ENCODE measurements around the gene CFAP69.
"Not testable (repeated sequence)": the region's sequence is repeated elsewhere in the genome, so short reads cannot be mapped to it uniquely, and the experiment has no call there.

The CFAP69 gene

DNA sequence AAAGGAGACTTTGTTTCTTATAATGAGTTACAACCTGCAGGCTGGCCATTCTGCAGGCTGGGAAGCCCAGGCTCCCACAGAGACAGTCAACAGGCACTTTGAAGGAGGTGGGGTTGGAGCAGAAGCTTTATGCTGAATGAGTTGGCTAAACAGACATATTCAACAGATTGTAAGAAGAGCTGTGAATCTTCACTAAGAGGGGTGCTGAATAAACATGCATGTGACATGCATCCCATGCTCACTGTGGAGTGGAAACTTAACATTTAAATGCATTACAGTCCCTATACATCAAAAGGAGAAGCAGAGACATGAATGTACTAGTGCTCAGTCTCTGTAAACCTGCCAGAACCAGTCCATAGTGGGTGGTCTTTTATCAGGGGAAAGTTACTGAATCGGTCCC lies 1.4 kb upstream of the CFAP69 start:
- TF ChIP-seq, protein P1, sequence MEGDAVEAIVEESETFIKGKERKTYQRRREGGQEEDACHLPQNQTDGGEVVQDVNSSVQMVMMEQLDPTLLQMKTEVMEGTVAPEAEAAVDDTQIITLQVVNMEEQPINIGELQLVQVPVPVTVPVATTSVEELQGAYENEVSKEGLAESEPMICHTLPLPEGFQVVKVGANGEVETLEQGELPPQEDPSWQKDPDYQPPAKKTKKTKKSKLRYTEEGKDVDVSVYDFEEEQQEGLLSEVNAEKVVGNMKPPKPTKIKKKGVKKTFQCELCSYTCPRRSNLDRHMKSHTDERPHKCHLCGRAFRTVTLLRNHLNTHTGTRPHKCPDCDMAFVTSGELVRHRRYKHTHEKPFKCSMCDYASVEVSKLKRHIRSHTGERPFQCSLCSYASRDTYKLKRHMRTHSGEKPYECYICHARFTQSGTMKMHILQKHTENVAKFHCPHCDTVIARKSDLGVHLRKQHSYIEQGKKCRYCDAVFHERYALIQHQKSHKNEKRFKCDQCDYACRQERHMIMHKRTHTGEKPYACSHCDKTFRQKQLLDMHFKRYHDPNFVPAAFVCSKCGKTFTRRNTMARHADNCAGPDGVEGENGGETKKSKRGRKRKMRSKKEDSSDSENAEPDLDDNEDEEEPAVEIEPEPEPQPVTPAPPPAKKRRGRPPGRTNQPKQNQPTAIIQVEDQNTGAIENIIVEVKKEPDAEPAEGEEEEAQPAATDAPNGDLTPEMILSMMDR (IDR thresholded peaks at IDR 0.05) = no peak
- Mint-ChIP-seq H3K4me3 (peak overlapping the region; percentile 92), H3K36me3 (ENCODE audit: low read depth) (no peaks in the 10 kb centered on the region), H3K27me3 (ENCODE audit: low read depth, poor library complexity) (peaks cover 22% of the 10 kb centered on the region), H3K9me3 (no peaks in the 10 kb centered on the region), H3K27ac (no peak overlapping the region), H3K4me1 (peaks cover 30% of the 10 kb centered on the region)
- no peak for DNase-seq

DNA sequence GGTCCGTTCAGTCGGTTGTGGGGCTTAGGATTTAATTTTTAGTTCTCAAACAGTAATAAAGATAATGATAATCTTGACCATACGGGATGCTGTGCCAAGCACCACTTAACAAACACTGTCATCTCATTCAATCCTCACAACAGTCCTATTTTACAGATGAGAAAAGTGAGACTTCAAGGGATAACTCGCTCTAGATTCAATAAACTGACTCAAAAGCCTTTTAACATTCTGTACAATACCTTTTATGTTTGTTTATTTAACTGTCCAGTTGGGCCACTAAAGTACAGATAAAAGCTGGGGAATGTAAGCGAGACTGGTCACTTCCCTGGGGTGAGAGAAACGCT lies 437 bp upstream of the CFAP69 start:
- no peaks in the 10 kb centered on the region for H3K36me3 Mint-ChIP-seq (ENCODE audit: low read depth)
- H3K27me3 Mint-ChIP-seq (ENCODE audit: low read depth, poor library complexity) = peaks cover 26% of the 10 kb centered on the region
- peaks cover 30% of the 10 kb centered on the region for H3K4me1 Mint-ChIP-seq
- no peak for DNase-seq
- H3K9me3 Mint-ChIP-seq = no peaks in the 10 kb centered on the region
- TF ChIP-seq, protein P1 (IDR thresholded peaks at IDR 0.05) = no peak
- H3K4me3 Mint-ChIP-seq = peak overlapping the region; percentile 92
- no peak overlapping the region for H3K27ac Mint-ChIP-seq

DNA sequence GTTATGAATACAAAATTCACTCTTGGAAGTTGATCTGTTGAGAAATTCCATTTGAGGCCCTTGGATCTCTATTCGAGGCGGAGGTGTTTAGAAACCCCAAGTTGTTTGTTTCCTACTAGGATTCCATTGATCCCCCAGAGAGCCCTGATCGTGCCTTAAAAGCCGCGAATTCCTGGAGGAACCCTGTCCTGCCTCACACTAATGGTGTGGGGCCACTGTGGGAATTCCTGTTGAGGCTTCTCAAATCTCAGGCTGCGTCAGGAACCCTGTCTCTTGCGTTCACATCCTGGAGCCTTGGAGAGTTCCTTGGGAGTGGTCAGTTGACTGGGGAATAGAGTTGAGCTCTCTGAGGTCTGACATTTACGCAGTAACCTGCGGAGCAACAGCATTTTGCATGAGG lies 1.2 kb downstream of the CFAP69 start:
- Mint-ChIP-seq H3K27ac (no peak overlapping the region), H3K27me3 (ENCODE audit: low read depth, poor library complexity) (peaks cover 26% of the 10 kb centered on the region), H3K4me1 (peaks cover 30% of the 10 kb centered on the region), H3K4me3 (peak overlapping the region; percentile 92), H3K36me3 (ENCODE audit: low read depth) (no peaks in the 10 kb centered on the region), H3K9me3 (no peaks in the 10 kb centered on the region)
- peak; percentile 26 for DNase-seq
- TF ChIP-seq, protein P1 (IDR thresholded peaks at IDR 0.05) = no peak

DNA sequence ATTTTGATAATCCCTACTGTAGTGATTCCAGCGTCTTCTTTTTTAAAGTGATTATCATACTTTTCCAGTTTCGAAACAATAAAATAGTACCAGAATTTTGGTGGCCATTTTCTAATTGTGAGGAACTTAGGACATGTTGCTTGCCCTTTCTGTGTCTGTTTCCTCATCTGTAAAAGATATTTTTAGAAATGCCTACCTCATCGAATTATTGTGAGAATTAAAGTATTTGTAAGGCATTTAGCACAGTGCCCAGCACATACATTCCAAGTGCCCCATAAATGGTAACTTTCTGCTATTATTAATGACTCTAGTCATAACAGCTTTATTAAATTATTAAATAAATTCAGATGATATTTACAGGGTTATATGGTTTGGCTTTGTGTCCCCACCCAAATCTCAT lies 3.7 kb downstream of the CFAP69 start:
- Mint-ChIP-seq H3K36me3 (ENCODE audit: low read depth) (no peaks in the 10 kb centered on the region), H3K27me3 (ENCODE audit: low read depth, poor library complexity) (peaks cover 26% of the 10 kb centered on the region), H3K9me3 (no peaks in the 10 kb centered on the region), H3K4me1 (peaks cover 25% of the 10 kb centered on the region), H3K4me3 (no peak overlapping the region), H3K27ac (no peak overlapping the region)
- TF ChIP-seq, protein P1 (IDR thresholded peaks at IDR 0.05) = no peak
- no peak for DNase-seq

DNA sequence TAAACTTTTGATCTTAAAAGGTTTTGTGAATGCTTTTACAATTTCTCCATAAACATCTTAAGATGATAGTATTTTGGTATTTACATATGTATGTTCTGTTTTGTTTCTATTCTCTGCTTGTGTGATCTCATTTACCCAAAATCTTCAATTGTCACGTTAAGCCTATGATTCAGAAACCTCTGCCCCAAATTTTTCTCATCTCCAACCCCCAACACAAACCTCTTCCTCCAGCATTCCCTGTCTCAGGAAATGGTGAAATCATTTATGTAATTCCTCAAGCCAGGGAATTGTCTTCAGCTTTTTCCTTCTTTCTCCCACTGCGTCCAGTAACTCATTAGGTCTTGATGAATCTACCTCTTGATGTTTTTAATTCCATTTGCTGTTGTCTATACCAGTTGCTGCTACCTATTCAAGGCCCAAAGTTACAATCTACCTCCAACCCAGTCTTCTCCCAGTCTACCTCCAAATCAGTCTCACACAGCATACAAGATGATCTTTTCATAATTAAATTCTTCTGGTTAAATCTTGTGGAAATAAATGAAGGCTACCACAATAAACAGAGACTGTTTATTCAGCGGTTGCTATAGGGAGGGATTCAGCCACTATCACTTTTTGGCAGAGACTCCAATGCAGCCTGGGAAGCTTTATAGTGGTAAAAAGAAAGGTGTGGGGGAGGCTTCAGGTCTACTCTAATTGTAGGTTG lies 5.8 kb downstream of the CFAP69 start:
- H3K4me1 Mint-ChIP-seq = peaks cover 9% of the 10 kb centered on the region
- TF ChIP-seq, protein P1 (IDR thresholded peaks at IDR 0.05) = no peak
- no peaks in the 10 kb centered on the region for H3K9me3 Mint-ChIP-seq
- no peaks in the 10 kb centered on the region for H3K36me3 Mint-ChIP-seq (ENCODE audit: low read depth)
- no peak overlapping the region for H3K4me3 Mint-ChIP-seq
- DNase-seq = no peak
- peaks cover 23% of the 10 kb centered on the region for H3K27me3 Mint-ChIP-seq (ENCODE audit: low read depth, poor library complexity)
- no peak overlapping the region for H3K27ac Mint-ChIP-seq

DNA sequence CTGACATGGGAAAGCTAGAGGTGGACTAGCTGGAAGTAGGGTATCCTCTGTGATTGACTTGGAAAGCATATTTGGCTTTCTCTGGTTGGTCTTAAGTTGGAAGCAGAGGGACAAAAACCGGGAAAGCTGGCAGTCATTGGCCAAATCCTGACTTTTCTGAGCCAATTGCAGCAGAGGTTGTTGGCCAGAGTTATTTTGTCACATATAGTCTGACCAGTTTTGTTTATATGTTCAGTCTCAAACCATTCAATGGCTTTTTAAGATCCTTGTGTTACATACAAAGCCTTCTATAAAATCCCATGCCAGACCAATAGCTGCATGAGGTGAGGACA lies 6.3 kb downstream of the CFAP69 start:
- H3K36me3 Mint-ChIP-seq (ENCODE audit: low read depth) = no peaks in the 10 kb centered on the region
- TF ChIP-seq, protein P1 (IDR thresholded peaks at IDR 0.05) = no peak

DNA sequence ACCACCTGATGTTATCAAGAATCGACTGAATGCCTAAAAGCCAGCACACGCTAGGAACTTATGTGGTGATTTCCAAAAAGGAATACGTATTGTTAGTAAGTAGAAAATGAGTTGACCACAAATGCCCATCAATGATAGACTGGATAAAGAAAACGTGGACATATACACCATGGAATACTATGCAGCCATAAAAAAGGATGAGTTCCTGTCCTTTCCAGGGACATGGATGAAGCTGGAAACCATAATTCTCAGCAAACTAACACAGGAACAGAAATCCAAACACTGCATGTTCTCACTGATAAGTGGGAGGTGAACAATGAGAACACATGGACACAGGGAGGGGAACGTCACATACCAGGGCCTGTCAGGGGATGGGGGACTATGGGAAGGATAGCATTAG lies 11.0 kb downstream of the CFAP69 start:
- not testable (repeated sequence) for H3K9me3 Mint-ChIP-seq; DNase-seq; H3K27ac Mint-ChIP-seq; H3K36me3 Mint-ChIP-seq (ENCODE audit: low read depth); H3K4me3 Mint-ChIP-seq; H3K4me1 Mint-ChIP-seq; H3K27me3 Mint-ChIP-seq (ENCODE audit: low read depth, poor library complexity)

More for the DNA sequence above, 6.3 kb downstream of the CFAP69 start:
- no peak overlapping the region for H3K4me3 Mint-ChIP-seq
- H3K27ac Mint-ChIP-seq = no peak overlapping the region
- no peaks in the 10 kb centered on the region for H3K9me3 Mint-ChIP-seq
- peaks cover 18% of the 10 kb centered on the region for H3K27me3 Mint-ChIP-seq (ENCODE audit: low read depth, poor library complexity)
- DNase-seq = no peak
- H3K4me1 Mint-ChIP-seq = peaks cover 3% of the 10 kb centered on the region
